ENCODE measurements around the gene SLC35C1. TPM values are rescaled to one million over a fixed set of nuclear protein-coding genes. Genes with fewer than 3 reads are reported as not detected.

The SLC35C1 gene
- total RNA-seq: 13.8 and 32.9 TPM in 2 replicates

DNA sequence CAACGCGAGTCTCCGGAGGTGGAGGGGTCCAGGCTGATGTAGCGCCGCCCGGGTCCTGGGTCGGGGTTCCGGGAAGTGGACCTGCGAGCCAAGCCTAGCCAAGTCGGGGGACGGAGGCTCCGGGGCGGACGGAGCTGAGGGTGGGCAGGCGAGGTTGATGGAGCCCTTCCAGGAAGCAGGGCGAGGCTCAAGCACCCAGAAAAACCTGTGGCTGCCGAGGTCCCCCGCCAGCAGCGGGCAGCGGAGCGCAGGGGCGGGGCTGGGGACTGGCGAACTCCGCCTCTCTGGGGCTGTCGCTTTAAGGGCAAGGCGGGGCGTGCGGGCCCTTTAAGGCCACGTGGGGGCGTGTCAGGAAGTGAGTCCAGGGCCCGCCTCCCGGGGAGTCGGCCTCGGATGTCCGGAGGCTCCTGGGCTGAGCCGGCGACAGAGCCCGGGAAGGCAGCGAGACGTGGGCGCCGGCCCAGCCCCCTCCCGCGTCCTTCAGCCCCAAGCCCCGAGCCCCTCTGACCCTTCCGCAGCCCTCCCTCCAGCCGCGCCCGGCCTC, at the start of gene SLC35C1:
Gene SLC35C1 (plus strand): TSS at position 389 of the 544 bp plus-strand sequence. CDS start 653 bp downstream, outside the sequence.

DNA sequence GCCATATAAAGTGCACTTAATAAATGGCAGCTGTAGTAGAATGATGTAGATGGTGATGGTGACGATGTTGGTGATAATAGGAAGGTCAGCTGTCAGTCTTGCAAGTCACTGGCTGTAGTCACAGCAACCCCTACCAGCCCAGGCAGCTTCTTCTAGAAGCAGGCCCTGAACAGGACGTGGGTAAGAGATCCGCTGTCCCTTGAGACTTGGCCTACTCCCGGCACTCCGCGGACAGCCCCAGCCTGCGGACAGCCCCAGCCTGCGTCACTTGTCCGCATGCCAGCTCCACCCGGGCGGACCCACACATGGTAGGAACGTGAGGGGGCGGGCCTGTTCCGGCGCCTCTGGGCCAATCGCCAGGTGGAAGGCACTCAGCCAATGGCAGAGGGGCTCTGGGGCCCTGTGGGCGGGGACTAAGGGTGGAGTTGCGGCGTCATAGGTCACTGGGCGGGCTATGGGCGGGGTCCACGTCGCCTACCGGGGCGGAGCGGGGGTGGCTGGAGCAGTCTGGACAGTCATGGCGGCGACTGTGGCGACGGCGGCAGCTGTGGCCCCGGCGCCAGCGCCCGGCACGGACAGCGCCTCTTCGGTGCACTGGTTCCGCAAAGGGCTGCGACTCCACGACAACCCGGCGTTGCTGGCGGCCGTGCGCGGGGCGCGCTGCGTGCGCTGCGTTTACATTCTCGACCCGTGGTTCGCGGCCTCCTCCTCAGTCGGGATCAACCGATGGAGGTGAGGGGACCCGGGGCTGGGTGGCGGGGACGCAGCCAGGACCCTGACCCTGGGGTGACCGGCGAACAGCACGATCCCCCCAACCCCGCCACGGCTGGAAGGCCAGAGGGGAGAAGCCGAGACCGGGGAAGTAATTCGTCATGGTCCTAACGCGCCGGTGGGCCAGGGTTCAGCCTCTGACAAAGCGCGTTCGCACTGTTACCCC, 42.3 kb downstream of the SLC35C1 start, which contains the start of gene CRY2:
Gene CRY2 (plus strand): TSS at position 502 of the 937 bp plus-strand sequence. CDS start 16 bp downstream, at position 518.

Other genes with a start within 250 kb of the SLC35C1 start
- gene CHST1, start 139.5 kb upstream of the SLC35C1 start, total RNA-seq: 6.3 and 7.2 TPM in 2 replicates
- 7.1 and 14.1 TPM in 2 replicates for gene CRY2, start 42.3 kb downstream of the SLC35C1 start, total RNA-seq
- 8.6 and 10.0 TPM in 2 replicates for gene MAPK8IP1, start 80.5 kb downstream of the SLC35C1 start, total RNA-seq
- gene FREY1, start 102.1 kb downstream of the SLC35C1 start, total RNA-seq: 0.23 TPM in 1 of 2 replicates, not detected in the other
- 25.1 and 26.2 TPM in 2 replicates for gene PEX16, start 112.7 kb downstream of the SLC35C1 start, total RNA-seq
- not detected in 2 replicates for gene LARGE2, start 117.5 kb downstream of the SLC35C1 start, total RNA-seq